NB4 (cell line): ENCODE data around the gene IGSF8.

Experiments used
- DNase-seq: peaks from one replicate; pipeline ENCODE4 v3.0.0; 2010; ENCODE audit warnings: low read depth
- H3K4me3 ChIP-seq: one replicate; pipeline ENCODE4 v1.5.1; 2011; ENCODE audit warnings: mild to moderate bottlenecking, low read depth, low read length, moderate library complexity
- MYC ChIP-seq: IDR thresholded peaks from 2 replicates; pipeline ENCODE4 v1.6.1; 2011; ENCODE audit warnings: low read depth, low read length
- POLR2A ChIP-seq: IDR thresholded peaks from 2 replicates; pipeline ENCODE4 v1.6.1; 2011; ENCODE audit warnings: mild to moderate bottlenecking; ENCODE audit not compliant: insufficient read length; ENCODE audit errors: extremely low read depth
- TF ChIP-seq, protein P1 (sequence below): IDR thresholded peaks from one replicate; pipeline ENCODE4 v1.5.1; 2012; ENCODE audit warnings: low read depth, low read length
- TF ChIP-seq, protein P2 (sequence below): IDR thresholded peaks from 2 replicates; pipeline ENCODE4 v1.6.1; 2011; ENCODE audit warnings: low read depth, low read length

Gene IGSF8

DNA sequence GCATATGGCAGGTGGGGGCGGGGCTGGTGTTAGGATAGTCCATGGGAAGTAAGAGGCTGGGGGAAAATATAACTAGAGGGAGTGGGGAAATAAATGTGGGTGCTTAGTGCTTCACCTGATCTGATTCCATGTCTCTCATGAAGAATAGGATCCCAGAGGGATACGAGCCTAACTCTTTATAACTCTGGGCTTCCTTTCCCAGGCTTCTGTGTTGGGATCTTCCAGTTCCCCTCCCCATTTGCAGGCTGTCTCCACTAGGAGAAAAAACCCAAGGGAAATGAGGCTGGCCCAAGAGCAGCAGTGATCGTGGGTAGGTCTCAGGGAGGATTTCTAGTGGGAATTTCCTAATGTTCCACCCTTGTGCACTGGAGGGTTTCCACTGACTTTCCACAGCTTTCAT lies 15.5 kb downstream of the IGSF8 start:
- no peak for DNase-seq
- H3K4me3 ChIP-seq = no peak overlapping the region
- TF ChIP-seq POLR2A = no peak

DNA sequence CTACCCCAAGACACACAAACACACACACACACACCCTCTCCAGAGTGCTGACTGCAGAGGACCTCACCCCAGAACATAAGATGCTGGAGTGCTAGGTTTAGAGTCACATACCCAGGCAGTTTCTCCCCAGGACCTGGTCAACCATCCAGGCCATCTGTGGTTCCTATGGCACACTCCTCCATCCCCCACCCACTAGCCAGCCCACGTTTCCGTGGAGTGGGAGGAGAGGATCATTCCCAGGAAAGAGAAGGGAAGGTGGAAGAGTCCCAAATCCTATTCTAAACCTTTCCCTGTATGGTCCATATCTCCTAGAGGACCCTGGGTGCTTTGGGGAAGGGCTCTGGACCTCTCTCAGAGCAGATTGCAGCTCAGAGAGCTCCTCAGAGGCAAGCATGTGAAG lies 15.9 kb downstream of the IGSF8 start:
- TF ChIP-seq, protein P1, sequence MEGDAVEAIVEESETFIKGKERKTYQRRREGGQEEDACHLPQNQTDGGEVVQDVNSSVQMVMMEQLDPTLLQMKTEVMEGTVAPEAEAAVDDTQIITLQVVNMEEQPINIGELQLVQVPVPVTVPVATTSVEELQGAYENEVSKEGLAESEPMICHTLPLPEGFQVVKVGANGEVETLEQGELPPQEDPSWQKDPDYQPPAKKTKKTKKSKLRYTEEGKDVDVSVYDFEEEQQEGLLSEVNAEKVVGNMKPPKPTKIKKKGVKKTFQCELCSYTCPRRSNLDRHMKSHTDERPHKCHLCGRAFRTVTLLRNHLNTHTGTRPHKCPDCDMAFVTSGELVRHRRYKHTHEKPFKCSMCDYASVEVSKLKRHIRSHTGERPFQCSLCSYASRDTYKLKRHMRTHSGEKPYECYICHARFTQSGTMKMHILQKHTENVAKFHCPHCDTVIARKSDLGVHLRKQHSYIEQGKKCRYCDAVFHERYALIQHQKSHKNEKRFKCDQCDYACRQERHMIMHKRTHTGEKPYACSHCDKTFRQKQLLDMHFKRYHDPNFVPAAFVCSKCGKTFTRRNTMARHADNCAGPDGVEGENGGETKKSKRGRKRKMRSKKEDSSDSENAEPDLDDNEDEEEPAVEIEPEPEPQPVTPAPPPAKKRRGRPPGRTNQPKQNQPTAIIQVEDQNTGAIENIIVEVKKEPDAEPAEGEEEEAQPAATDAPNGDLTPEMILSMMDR = no peak
- TF ChIP-seq POLR2A (no peak), MYC (no peak)
- TF ChIP-seq, protein P2, sequence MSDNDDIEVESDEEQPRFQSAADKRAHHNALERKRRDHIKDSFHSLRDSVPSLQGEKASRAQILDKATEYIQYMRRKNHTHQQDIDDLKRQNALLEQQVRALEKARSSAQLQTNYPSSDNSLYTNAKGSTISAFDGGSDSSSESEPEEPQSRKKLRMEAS = no peak
- H3K4me3 ChIP-seq = no peak overlapping the region
- no peak for DNase-seq

DNA sequence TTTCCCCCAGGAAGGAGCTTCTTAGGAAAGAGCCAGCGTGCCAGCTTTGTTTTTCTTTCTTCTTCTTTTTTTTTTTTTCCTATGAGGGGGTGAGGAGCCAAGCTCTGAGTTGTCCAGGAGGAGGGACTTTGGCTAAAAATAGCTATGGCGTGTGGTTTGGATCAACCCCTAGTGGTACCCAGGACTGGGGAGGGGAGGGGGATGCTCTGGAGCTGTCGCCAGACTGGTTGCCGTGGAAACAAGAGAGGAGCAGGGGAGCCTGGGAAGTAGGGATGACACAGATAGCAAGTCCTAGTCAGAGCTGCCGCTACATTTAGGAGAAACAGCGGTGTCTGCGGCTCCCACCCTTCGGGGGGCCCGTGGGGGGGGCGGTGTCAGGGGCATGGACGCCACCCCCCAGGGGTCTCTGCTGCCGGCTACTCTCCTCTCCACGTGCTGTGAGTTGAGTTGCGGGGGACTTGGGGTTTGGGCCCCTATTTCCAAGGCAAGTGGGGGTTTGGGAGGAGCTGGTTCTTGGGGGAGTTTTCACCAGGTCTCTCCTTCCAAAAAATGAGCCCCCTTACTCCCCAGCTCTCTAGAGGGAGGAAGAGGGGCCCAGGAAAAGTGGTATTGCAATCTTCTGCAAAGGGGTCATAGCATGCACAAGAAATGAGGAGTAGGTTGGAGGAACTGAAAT lies 17.0 kb downstream of the IGSF8 start, which contains the start of gene KCNJ9:
KCNJ9 (plus strand) TSS at position 278 of the 676 bp plus-strand sequence. CDS start 2,493 bp downstream, outside the sequence.
- no peak within 1 kb of the TSS for H3K4me3 ChIP-seq
- no peak for DNase-seq
- TF ChIP-seq MYC = no peak
- TF ChIP-seq POLR2A = no peak
- TF ChIP-seq, protein P1 = no peak
- TF ChIP-seq, protein P2 = no peak

DNA sequence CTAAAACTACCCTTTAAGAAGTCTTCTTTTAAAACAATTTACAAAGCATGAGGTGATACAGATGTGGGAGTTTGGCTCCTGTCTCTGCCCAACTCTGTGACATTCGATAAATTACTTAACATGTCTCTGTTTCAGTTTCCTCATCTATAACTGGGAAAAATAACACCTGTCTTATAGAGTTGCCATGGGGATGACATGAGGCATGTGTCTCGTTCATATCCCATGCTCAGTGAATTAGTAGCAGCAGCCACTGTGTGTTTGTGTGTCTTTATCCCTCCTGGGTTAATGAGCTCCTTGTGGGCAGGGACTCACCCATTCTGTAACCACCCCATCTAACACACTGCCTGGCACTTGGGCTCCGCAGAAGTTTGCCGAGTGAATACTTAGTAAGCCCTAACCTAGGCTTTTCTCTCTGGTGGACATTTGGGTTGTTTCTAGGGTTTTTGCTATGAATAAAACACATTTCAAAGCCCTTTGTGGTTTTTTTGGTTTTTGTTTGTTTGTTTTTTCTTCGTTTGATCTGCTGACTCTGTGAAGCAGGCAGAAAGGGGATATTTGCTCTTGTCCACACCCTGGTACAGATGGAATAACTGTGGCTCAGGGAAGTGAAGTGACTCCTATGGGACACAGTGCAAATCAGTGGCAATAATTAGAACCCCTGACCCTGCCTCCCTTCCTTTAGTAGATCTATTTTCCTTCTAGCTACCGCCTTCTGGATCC lies 17.9 kb downstream of the IGSF8 start:
- H3K4me3 ChIP-seq = no peak overlapping the region
- TF ChIP-seq POLR2A (no peak), MYC (no peak)
- TF ChIP-seq, protein P1 = no peak
- TF ChIP-seq, protein P2 = no peak
- DNase-seq = no peak

DNA sequence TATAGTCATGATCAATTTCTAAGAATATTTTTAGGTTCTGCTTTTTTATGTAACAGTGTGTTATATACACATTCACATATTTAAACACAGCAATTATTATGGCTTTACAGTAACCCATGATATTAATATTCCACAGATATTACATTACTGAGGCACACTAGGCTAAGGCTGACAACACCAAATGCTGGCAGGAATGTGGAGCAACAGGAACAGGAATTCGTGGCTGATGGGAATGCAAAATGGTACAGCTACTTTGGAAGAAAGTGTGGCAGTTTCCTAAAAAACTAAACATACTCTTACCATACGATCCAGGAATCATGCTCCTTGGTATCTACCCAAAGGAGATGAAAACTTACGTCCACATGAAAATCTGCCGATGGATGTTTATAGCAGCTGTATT lies 19.0 kb downstream of the IGSF8 start:
- no peak overlapping the region for H3K4me3 ChIP-seq
- TF ChIP-seq MYC (no peak), POLR2A (no peak)
- TF ChIP-seq, protein P2 = no peak
- TF ChIP-seq, protein P1 = no peak
- no peak for DNase-seq

DNA sequence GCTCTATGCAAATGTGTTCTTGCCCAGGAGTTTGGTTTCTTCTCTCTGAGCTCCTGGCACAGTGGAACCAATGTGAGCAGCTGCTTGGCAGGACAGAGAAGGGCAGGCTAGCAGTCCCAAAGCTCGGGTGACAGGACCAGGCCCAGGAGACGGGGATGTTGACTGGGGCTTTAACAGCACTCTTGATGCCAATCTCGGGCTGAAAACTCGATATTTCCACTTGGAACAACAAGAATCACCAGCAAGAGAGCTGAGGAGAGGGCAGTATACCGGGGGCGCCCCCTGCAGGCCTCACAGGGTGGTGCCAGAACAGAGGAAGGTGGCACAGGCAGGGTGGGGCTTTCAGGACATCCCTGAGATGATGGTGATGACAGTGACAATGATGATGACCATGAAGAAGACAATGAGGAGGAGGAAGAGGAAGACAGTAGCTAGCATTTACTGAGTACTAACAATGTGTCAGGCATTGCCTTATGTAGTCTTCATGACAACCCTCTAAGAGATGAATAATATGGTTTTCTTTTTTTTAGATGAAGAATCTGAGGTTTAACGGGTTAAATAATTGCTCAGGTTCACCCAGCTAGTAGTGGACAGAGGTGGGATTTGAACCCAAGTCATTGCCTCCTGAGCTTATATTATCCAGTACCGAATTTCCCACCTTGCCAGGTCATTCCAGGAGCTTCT lies 19.8 kb downstream of the IGSF8 start:
- no peak overlapping the region for H3K4me3 ChIP-seq
- TF ChIP-seq, protein P2 = no peak; the same call in 1 of the 2 replicates
- TF ChIP-seq MYC (no peak), POLR2A (no peak)
- TF ChIP-seq, protein P1 = peak; percentile 74
- DNase-seq = peak; percentile 63
